Stomach (tissue), 9 donors: ENCODE measurements around the gene RNF112. TPM values are rescaled to one million over a fixed set of nuclear protein-coding genes. Genes with fewer than 3 reads are reported as not detected.

Experiments
- DNase-seq, 2 donors: peaks; one replicate each; pipeline versions ENCODE4 v3.0.0 to v3.0.0-alpha.2; 2013 to 2019
- H3K27ac ChIP-seq, 5 donors: fragments of 200-600 bp in 4 of 5; sonication (generic) in 4 of 5; one replicate each; pipeline ENCODE4 v1.5.1; 2013 to 2019; ENCODE audit warnings: mild to moderate bottlenecking in 1 of 5, moderate library complexity in 1 of 5
- H3K27me3 ChIP-seq, 3 donors: fragments of 200-600 bp; sonication (generic); one replicate each; pipeline ENCODE4 v1.5.1; 2017 to 2019; ENCODE audit warnings: mixed run types in 1 of 3
- H3K36me3 ChIP-seq, 4 donors: fragments of 200-600 bp; sonication (generic); 1 replicate in 3 of 4; 2 replicates in 1 of 4; pipeline ENCODE4 v1.5.1; 2016 to 2019
- H3K4me1 ChIP-seq, 4 donors: fragments of 200-600 bp; sonication (generic); one replicate each; pipeline ENCODE4 v1.5.1; 2016 to 2019
- H3K4me3 ChIP-seq, 4 donors: fragments of 200-600 bp; sonication (generic) in 3 of 4; one replicate each; pipeline ENCODE4 v1.5.1; 2016 to 2019; ENCODE audit warnings: mild to moderate bottlenecking in 1 of 4
- H3K9me3 ChIP-seq, 4 donors: fragments of 200-600 bp; sonication (generic); one replicate each; pipeline ENCODE4 v1.5.1; 2016 to 2019
- CTCF ChIP-seq, 7 experiments: fragments of 450-650 bp in 4 of 7; fragments of 200-600 bp in 3 of 7; sonication (generic) in 3 of 7; IDR thresholded peaks; one replicate each; pipeline ENCODE4 v1.5.1; 2016 to 2019; ENCODE audit warnings: antibody characterized with exemption in 7 of 7, control low read depth in 2 of 7, mild to moderate bottlenecking in 1 of 7
- EP300 ChIP-seq: sonication (generic); formaldehyde crosslinking; IDR thresholded peaks from one replicate; pipeline ENCODE4 v1.6.1; 2017; ENCODE audit warnings: antibody characterized with exemption
- POLR2A ChIP-seq, 4 donors: fragments of 450-650 bp; IDR thresholded peaks; one replicate each; pipeline ENCODE4 v1.6.1; 2016; ENCODE audit warnings: antibody characterized with exemption in 4 of 4, control low read depth in 2 of 4, mild to moderate bottlenecking in 1 of 4, moderate library complexity in 1 of 4
- POLR2AphosphoS5 ChIP-seq, 3 donors: sonication (generic); formaldehyde crosslinking; IDR thresholded peaks; one replicate each; pipeline ENCODE4 v1.6.1; 2016; ENCODE audit warnings: antibody characterized with exemption in 3 of 3
- WGBS, 5 donors: extraction: QIAGEN DNeasy Blood & Tissue Kit in 3 of 5; methylation state at CpG; one replicate each; pipeline versions ENCODE4 v1.1.5 to v1.1.7; 2013 to 2018; 5-methylcytosine and 5-hydroxymethylcytosine counted together
- intact Hi-C: fragments of 100-400 bp; cut with DNase I; formaldehyde crosslinking; loops from one replicate; pipeline ENCODE4 v1.15.1; 2023; ENCODE audit warnings: low total_unique reads
- polyA plus RNA-seq, 3 donors: library from polyadenylated mRNA; stranded (reverse); fragments of 200-250 nt; gene quantifications; one replicate each; pipeline ENCODE4 v1.2.3, GENCODE V29; 2013
- total RNA-seq, 5 donors: library from RNA; depleted of rRNA; stranded (reverse); fragments of >200 nt; gene quantifications; one replicate each; pipeline versions ENCODE4 v1.1.0 to v1.2.3, GENCODE V29; 2014 to 2016
- donor health status: healthy with polysubstance abuse.
- donor health status: Bipolar disorder and iron deficiency.
- donor health status: healthy.

Gene RNF112
- total and polyA plus RNA-seq, 8 donors = 0.45 to 5.0 (median 2.1) TPM; not detected in 2

DNA sequence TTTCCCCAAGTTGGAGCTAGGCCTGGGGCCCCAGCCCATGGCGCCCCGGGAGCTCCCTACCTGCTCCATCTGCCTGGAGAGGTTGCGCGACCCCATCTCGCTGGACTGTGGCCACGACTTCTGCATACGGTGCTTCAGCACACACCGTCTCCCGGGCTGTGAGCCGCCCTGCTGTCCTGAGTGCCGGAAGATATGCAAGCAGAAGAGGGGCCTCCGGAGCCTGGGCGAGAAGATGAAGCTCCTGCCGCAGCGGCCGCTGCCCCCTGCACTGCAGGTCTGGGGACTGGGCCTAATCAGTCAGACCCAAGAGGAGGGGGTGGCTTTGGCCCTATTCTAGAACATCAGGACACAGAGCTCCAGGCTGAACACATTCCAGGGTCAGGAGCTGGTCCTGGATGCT, 1.5 kb downstream of the RNF112 start:
- no peak for DNase-seq
- intact Hi-C loops = no loop called here
- Histone ChIP-seq H3K9me3 (no peaks in the 10 kb centered on the region), H3K36me3 (no peaks in the 10 kb centered on the region), H3K27ac (no peak overlapping the region), H3K27me3 (peaks cover 0 to 32% (median 9%) of the 10 kb centered on the region in 3 donors), H3K4me3 (no peak overlapping the region), H3K4me1 (peaks cover 0 to 15% (median 8%) of the 10 kb centered on the region in 4 donors)
- TF ChIP-seq POLR2AphosphoS5 (IDR thresholded peaks at IDR 0.05) = no peak
- no peak for TF ChIP-seq POLR2A (IDR thresholded peaks at IDR 0.05)
- no peak for TF ChIP-seq EP300
- TF ChIP-seq CTCF (IDR thresholded peaks at IDR 0.05) = no peak
- 83 to 90% (median 87%) methylated on average over 16 of the region's 16 CpGs for WGBS, 5 donors

GRCh38 chr17:19412984-19413383, 2.0 kb downstream of the RNF112 start:
- DNase-seq = no peak
- intact Hi-C loops = no loop called here
- no peak for TF ChIP-seq EP300
- no peak for TF ChIP-seq CTCF (IDR thresholded peaks at IDR 0.05)
- no peak for TF ChIP-seq POLR2AphosphoS5 (IDR thresholded peaks at IDR 0.05)
- no peak for TF ChIP-seq POLR2A (IDR thresholded peaks at IDR 0.05)
- Histone ChIP-seq H3K27me3 (peaks cover 0 to 32% (median 9%) of the 10 kb centered on the region in 3 donors), H3K27ac (no peak overlapping the region), H3K4me1 (peaks cover 0 to 17% (median 8%) of the 10 kb centered on the region in 4 donors), H3K4me3 (no peak overlapping the region), H3K36me3 (no peaks in the 10 kb centered on the region), H3K9me3 (no peaks in the 10 kb centered on the region)
- WGBS, 5 donors = 79 to 91% (median 84%) methylated on average over 7 to 12 of the region's 12 CpGs

GRCh38 chr17:19413761-19414160, 2.7 kb downstream of the RNF112 start:
- DNase-seq = no peak
- peaks cover 0 to 17% (median 8%) of the 10 kb centered on the region in 4 donors for H3K4me1 ChIP-seq
- H3K27ac ChIP-seq = no peak overlapping the region
- TF ChIP-seq POLR2AphosphoS5 (IDR thresholded peaks at IDR 0.05) (no peak), CTCF (IDR thresholded peaks at IDR 0.05) (no peak), EP300 (no peak), POLR2A (IDR thresholded peaks at IDR 0.05) (no peak)
- H3K4me3 ChIP-seq = no peak overlapping the region
- peaks cover 0 to 32% (median 9%) of the 10 kb centered on the region in 3 donors for H3K27me3 ChIP-seq
- 65 to 82% (median 76%) methylated on average over 4 to 5 of the region's 5 CpGs for WGBS, 5 donors
- no peaks in the 10 kb centered on the region for H3K36me3 ChIP-seq
- intact Hi-C loops = no loop called here
- no peaks in the 10 kb centered on the region for H3K9me3 ChIP-seq

DNA sequence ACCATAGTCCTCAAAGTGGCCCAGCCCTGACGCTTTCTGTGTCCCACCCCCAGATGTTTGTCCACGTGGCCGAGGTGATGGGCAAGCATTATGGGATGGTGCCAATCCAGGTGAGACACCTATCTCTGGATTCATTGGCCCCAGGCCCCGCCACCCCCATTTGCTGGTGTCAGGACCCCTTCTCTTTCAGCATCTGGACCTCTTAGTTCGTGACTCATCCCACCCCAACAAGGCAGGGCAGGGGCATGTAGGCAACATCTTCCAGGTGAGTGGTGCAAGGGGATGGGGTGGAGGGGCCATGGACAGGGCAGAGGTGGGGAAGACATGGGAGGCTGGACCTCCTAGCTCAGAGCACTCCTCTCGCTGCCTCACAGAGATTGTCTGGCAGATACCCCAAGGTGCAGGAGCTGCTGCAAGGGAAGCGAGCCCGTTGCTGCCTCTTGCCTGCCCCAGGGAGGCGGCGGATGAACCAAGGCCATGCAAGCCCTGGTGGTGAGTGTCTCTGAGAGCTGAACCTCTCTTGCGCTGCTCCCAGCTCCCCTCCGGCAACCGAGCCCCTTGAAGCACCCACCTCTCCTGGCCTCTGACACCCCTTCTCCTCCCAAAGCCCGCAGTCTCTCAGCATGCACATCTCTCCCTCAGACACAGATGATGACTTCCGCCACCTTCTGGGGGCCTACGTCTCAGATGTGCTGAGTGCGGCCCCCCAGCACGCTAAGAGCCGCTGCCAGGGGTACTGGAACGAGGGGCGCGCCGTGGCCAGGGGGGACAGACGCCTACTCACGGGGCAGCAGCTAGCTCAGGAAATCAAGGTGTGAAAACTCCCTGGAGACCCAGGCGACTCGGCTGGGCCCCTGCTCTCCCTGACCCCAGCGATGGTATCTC, 3.6 kb downstream of the RNF112 start:
- Histone ChIP-seq H3K36me3 (no peaks in the 10 kb centered on the region), H3K4me1 (peaks cover 0 to 17% (median 8%) of the 10 kb centered on the region in 4 donors), H3K27me3 (peaks cover 0 to 32% (median 9%) of the 10 kb centered on the region in 3 donors), H3K27ac (no peak overlapping the region), H3K9me3 (no peaks in the 10 kb centered on the region), H3K4me3 (no peak overlapping the region)
- no peak for TF ChIP-seq POLR2A (IDR thresholded peaks at IDR 0.05)
- TF ChIP-seq EP300 = no peak
- TF ChIP-seq POLR2AphosphoS5 (IDR thresholded peaks at IDR 0.05) = no peak
- no peak for TF ChIP-seq CTCF (IDR thresholded peaks at IDR 0.05)
- 85 to 93% (median 88%) methylated on average over 25 to 28 of the region's 28 CpGs for WGBS, 5 donors
- intact Hi-C loops = no loop called here
- DNase-seq = no peak
